Coronary artery (tissue), 2 donors: ENCODE results near the gene RBM22.
A peak's percentile ranks its signal among the peaks of the same experiment; 100 is the strongest.

Source experiments
- DNase-seq: peaks from one replicate; pipeline ENCODE4 v3.0.0-alpha.2; 2017; ENCODE audit warnings: low spot score
- H3K27ac ChIP-seq, 2 donors: fragments of 200-600 bp; sonication (generic); one replicate each; pipeline ENCODE4 v1.5.1; 2016 to 2019
- H3K4me3 ChIP-seq: fragments of 200-600 bp; sonication (generic); 2 replicates; pipeline ENCODE4 v1.5.1; 2016; ENCODE audit warnings: mild to moderate bottlenecking, moderate library complexity
- CTCF ChIP-seq: fragments of 200-600 bp; sonication (generic); IDR thresholded peaks from one replicate; pipeline ENCODE4 v1.5.1; 2019; ENCODE audit warnings: antibody characterized with exemption

The RBM22 gene

GRCh38 chr5:150641824-150642566 is 58.9 kb downstream of the RBM22 start:
- DNase-seq: no peak
- Histone ChIP-seq H3K4me3 (peak overlapping the region; percentile 58), H3K27ac (peak overlapping the region; percentile 96 to 99)
- no peak for TF ChIP-seq CTCF

GRCh38 chr5:150641006-150641570 is 59.8 kb downstream of the RBM22 start:
- Histone ChIP-seq H3K4me3 (peak overlapping the region; percentile 58), H3K27ac (peak overlapping the region; percentile 96 to 99)
- DNase-seq: no peak
- TF ChIP-seq CTCF: no peak
